Midbrain (tissue), 1 donor: ENCODE measurements around the gene DEFB113.
"Not testable (repeated sequence)": the region's sequence is repeated elsewhere in the genome, so short reads cannot be mapped to it uniquely, and the experiment has no call there.

Source experiments
- DNase-seq: peaks from one replicate; lab custom pipeline; 2025; lab: John Stamatoyannopoulos, UW

DEFB113 gene

DNA sequence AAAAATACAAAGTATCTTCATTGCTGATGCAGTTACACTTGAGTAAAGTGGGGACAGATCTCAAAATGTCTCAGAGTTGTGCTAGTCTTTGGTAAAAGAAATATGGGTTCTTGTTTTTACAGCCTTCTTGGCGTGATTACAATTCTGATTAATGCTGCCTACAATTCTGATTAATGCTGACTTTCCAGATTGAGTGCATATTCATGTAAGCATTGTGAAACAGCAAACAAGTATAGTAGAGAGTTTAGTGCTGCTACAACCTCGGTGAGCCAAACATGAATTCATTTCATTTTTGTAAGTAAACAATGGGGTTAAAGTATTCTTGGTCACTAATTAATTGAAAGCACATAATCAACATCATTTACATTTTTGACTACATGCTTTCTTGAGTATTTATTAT lies at the start of gene DEFB113:
Gene DEFB113 (minus strand): TSS at position 21 of the 400 bp plus-strand sequence. CDS start 0 bp downstream, at position 21.
- no peak for DNase-seq

- DNase-seq: no peak
Observed at GRCh38 chr6:50007819-50008218, 38.4 kb upstream of the DEFB113 start.

GRCh38 chr6:50003139-50003538 lies 33.7 kb upstream of the DEFB113 start:
- DNase-seq: no peak

- DNase-seq: no peak
Observed at GRCh38 chr6:49995278-49995677, 25.9 kb upstream of the DEFB113 start.

DNA sequence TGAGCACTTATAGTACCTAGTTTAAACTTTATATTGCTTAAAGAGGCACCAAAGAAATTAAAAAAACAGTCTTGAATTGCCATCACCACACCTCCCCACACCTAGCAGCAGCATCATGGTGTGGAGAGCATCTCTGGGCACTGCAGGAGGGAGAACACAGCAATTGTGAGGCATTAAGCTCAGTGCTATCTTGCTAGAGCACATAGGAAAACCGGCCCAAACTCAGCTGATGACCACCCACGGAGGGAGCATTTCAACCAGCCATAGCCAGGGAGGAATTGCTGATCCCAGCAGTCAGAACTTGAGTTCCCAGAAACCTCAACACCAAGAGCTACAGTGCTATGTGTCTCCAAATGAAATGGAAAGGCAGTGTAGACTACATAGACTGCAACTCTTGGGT lies 19.5 kb upstream of the DEFB113 start:
- DNase-seq: no peak

DNA sequence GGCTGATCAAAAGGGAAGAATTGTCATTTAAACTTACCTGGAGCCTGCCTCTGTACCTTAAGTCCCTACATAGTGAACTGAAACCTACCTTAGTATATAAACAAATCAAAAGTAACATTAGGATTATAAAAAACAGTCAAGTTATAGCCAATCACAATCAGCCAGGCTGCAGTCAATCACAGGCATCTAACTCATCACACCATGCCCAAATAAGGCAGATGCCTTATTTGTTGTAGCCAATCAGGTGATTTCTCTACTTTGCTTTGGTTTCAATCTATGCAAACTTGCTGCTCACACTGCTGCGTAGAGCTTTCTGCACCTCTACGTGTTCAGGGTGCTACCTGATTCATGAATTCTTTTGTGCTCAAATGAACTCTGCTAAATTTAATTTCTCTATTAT lies 18.3 kb upstream of the DEFB113 start:
- no peak for DNase-seq

DNA sequence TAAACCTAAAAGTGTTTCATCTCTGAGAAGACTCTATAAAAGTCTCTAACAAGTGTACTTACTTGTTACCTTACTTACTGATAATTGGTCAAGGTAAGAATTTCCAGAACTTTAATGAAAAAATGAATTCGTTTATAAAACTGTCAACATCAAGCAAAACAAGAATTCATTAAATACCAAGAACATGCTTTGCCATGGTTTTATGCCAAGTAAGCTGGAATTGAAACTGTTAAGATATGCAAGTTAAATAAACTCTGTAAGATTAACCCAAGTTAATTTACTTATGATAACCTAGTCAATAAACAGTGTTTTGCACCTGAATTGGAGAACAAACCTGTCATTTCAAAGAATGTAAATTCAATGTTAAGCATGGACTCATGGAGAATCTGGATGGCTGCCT lies 17.1 kb upstream of the DEFB113 start:
- DNase-seq: no peak

DNA sequence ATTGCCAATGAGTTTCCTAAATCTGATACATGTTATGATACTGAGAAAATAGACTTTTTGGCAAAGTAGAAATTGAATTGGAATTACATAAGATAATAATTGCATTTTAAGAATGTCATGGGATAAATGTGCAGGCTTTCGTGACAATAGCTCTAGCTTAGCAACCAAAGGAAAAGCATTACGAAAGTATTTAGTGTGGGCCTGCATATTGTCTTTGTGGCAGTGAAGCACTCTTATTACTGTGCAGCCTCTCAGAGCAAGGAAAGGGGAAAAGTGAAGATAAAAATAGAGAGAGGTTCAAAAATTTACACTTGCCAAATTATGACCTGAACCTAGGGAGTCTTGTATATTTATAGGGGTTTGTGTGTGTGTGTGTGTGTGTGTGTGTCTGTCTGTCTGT lies 12.6 kb upstream of the DEFB113 start:
- no peak for DNase-seq

DNA sequence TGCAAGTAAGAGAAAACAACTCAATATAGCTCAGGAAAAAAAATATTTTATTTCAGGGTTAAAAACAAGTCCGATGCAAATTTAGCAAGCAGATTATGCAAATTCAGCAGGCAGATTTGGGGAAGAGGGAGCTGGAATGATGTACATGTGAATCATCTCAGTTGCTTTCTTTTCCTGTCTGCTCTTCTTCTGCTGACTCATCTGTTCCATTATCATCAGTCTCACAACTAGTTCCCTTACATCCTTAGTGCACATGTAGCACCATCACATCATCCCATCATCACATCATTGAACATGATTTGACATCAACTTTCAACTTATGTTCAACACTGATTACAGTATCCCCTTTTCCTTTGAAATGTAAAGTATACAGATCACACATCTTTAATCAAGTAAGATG lies 11.5 kb upstream of the DEFB113 start:
- no peak for DNase-seq

- no peak for DNase-seq
Observed at GRCh38 chr6:49979584-49979983, 10.2 kb upstream of the DEFB113 start.

- DNase-seq: no peak
Observed at GRCh38 chr6:49978332-49979226, 9.2 kb upstream of the DEFB113 start.

DNA sequence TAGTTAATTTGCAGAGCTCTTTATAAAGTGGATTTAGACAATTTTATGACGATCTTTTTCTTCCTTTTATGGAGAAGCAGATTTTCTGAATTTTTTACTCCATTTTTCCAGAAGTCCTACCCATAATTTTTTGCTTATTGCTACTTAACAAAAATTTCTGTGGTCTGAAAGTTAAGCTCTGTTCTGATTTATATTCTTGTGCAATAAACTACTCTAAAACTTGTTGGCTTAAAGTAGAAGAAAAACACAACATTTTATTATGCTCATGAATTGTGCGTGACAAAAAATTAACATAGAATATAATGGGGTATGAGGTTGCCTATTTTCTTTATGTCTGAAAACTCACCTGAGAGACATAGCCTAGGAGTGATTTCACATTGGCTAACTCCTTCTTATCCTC lies 2.6 kb downstream of the DEFB113 start:
- no peak for DNase-seq

DNA sequence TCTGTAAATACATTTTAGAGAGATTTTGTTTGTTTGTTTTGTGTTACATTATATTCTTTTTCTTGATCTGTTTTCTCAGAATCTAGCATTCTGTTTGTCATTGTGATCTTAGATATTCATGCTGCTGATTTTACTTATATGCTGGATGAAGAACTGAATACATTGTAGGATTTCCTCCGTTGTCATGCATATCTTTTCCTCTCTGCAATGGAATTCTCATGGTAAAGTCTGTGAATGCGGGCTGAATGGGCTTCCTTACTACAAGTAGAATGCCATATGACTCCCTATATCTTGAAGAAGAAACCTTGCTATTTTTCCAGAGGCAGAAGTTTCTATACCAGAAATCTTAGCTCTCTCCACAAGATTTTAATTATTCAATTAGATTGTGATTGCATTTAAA lies 3.1 kb downstream of the DEFB113 start:
- no peak for DNase-seq

GRCh38 chr6:49964064-49964463 lies 5.4 kb downstream of the DEFB113 start, which contains the start of gene DEFB114:
TSS of gene DEFB114 (minus strand) at chr6:49964164. CDS start at chr6:49964105, 59 bp downstream.
- DNase-seq: no peak

- no peak for DNase-seq
Observed at GRCh38 chr6:49958180-49958579, 11.2 kb downstream of the DEFB113 start.

DNA sequence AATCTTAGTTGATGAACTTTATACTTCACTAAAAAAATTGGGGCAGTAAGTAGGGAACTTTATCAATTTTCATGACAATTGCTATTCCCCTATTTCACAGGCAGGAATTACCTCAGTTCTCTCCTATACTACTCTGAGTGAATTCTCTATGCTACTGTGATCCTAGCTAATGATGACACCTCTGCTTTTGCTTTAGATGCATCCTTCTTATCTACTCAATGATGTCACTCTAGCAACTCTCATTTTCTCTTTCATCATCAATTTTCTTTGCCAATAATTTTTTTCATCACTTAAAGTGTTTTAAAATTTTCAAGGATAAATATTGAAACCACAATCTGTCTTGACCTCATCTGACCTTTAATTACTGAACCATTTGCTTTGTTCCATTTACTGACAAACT lies 13.6 kb downstream of the DEFB113 start:
- DNase-seq: no peak

DNA sequence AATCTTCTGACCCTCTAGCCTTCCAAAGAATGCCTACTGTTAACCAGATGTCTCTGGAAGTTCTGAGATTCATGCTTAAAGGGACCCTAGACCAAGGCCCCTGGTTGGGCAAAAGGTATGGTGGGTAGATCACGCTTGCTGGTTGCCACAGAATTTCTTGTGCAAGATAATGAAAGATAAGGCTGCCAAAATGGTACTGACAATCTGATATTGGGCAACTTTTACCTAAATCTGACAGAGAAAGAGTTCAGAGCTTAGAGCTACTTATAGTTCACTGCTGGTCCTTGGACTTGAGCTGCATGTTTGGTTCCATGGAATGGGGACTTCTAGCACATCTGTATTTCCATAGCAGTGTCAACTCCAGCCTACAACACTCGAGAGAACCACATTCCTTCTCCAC lies 17.5 kb downstream of the DEFB113 start:
- no peak for DNase-seq

GRCh38 chr6:49950415-49950751 lies 19.0 kb downstream of the DEFB113 start:
- DNase-seq: no peak

DNA sequence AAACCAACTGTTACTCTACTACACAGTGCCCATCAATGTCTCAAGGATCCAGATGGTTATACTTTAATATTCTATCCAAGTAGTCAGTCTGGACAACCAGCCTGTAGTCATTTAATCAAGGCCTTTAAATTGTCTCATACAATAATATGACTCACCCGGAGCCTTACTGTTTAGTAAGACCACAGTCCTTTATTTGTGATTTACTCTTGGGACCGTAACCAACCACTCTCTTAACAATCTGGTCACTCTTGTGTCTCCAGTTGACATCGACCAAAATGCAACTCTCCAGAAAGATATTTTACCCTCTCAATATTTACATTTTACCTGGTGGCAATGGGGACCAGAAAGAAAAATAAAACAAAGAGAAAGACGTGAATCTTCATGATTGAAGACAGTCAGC lies 20.4 kb downstream of the DEFB113 start:
- no peak for DNase-seq

- no peak for DNase-seq
Observed at GRCh38 chr6:49946835-49947234, 22.6 kb downstream of the DEFB113 start.

DNA sequence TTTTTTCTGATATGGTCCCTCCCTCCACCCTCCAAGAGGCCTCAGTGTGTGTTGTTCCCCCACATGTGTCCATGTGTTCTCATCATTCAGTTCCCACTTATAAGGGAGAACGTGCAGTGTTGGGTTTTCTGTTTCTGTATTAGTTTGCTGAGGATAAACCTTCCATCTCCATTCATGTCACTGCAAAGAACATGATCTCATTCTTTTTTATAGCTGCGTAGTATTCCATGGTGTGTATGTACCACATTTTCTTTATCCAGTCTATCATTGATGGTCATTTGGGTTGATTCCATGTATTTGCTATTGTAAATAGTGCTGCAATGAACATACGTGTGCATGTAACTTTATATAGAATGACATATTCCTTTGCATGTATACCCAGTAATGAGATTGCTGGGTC lies 25.4 kb downstream of the DEFB113 start:
- DNase-seq: not testable (repeated sequence)

DNA sequence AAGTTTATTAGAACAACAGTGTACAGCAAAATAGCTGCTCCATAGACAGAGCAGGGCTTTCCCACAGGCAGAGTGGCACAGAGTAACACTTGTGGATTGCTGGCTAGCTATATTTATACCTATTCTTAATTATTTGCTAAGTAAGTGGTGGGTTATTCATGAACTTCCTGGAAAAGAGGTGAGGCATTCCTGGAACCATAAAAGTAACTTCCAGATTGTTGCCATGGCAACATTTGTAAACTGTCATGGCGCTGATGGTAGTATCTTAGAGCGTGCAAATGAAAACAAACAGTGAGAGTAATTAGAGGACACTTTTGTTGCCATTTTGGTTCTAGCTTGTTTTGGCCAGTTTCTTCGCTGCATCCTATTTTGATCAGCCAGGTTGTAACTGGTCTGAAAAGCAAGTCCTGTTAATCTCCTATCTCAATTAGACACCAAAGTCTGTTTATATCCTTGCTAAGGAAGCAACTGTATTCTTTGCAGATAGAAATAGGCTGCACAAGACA lies 29.4 kb downstream of the DEFB113 start:
- DNase-seq: no peak

GRCh38 chr6:49937811-49938210 lies 31.6 kb downstream of the DEFB113 start:
- DNase-seq: no peak

DNA sequence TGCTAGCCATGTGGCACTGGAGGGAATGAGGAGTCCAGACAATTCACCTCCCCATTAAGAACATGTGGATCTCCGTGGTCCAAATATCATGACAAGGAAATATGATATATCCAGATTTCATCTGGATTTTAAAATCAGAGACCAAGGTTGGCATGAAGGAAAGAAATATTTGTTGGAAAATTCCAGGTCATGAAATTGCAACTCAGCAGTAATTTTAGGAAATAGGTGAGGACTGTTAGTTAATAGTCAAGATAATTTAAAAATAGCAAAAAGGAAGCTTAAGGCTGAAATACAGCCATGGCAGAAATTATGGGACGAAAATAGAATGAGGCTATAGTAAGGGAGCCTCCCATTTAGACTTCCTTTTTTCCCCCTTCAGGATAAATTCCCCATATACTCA lies 32.4 kb downstream of the DEFB113 start:
- no peak for DNase-seq
